ENCODE data around the gene PHACTR1.

The PHACTR1 gene

GRCh38 chr6:12869816-12870432 is 153.4 kb downstream of the PHACTR1 start:
- DNase-seq (ENCODE audit: low read depth, low spot score): no peak
- H3K4me1 ChIP-seq (ENCODE audit: control insufficient read depth, insufficient read depth, low read length): peaks cover 5% of the 10 kb centered on the region
- H3K36me3 ChIP-seq (ENCODE audit: control insufficient read depth, insufficient read depth, low read length): no peaks in the 10 kb centered on the region
- H3K9me3 ChIP-seq (ENCODE audit: control insufficient read depth, insufficient read depth, low read length): no peaks in the 10 kb centered on the region
- no peak overlapping the region for H3K4me3 ChIP-seq (ENCODE audit: low read length)
- no CpG with 5 or more reads among the region's 2 CpGs for WGBS (ENCODE audit: insufficient coverage, insufficient read length)
- no peak overlapping the region for H3K27ac ChIP-seq (ENCODE audit: low read length)
- no peaks in the 10 kb centered on the region for H3K27me3 ChIP-seq (ENCODE audit: control insufficient read depth, insufficient read depth, low read length)

DNA sequence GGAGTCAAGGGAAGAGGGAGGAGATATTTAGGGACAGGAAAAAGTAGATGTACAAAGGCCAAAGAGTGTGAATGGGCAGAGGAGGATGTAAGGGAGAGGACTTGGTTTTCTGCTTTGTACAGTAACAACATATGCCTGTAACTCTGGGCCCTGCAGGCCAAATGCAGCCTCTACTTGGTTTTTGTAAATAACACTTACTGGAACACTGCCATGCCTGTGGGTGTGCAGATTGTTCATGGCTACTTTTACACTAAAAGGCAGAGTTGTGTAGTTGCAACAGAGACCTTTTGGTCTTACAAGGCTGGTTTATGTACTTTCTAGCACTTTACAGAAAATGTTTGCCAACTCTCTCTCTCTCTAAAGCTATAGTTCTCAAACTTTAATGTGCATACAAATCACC is 157.1 kb downstream of the PHACTR1 start:
- no peaks in the 10 kb centered on the region for H3K27me3 ChIP-seq (ENCODE audit: control insufficient read depth, insufficient read depth, low read length)
- H3K36me3 ChIP-seq (ENCODE audit: control insufficient read depth, insufficient read depth, low read length): no peaks in the 10 kb centered on the region
- no peak overlapping the region for H3K27ac ChIP-seq (ENCODE audit: low read length)
- no peaks in the 10 kb centered on the region for H3K9me3 ChIP-seq (ENCODE audit: control insufficient read depth, insufficient read depth, low read length)
- no peak for DNase-seq (ENCODE audit: low read depth, low spot score)
- peaks cover 5% of the 10 kb centered on the region for H3K4me1 ChIP-seq (ENCODE audit: control insufficient read depth, insufficient read depth, low read length)
- H3K4me3 ChIP-seq (ENCODE audit: low read length): no peak overlapping the region

GRCh38 chr6:12875051-12875450 is 158.5 kb downstream of the PHACTR1 start:
- WGBS (ENCODE audit: insufficient coverage, insufficient read length): no CpG with 5 or more reads among the region's 6 CpGs
- Histone ChIP-seq H3K4me1 (ENCODE audit: control insufficient read depth, insufficient read depth, low read length) (peaks cover 3% of the 10 kb centered on the region; the same call in 1 of the 2 replicates), H3K36me3 (ENCODE audit: control insufficient read depth, insufficient read depth, low read length) (no peaks in the 10 kb centered on the region), H3K9me3 (ENCODE audit: control insufficient read depth, insufficient read depth, low read length) (no peaks in the 10 kb centered on the region), H3K4me3 (ENCODE audit: low read length) (no peak overlapping the region), H3K27me3 (ENCODE audit: control insufficient read depth, insufficient read depth, low read length) (no peaks in the 10 kb centered on the region), H3K27ac (ENCODE audit: low read length) (no peak overlapping the region)
- DNase-seq (ENCODE audit: low read depth, low spot score): no peak

DNA sequence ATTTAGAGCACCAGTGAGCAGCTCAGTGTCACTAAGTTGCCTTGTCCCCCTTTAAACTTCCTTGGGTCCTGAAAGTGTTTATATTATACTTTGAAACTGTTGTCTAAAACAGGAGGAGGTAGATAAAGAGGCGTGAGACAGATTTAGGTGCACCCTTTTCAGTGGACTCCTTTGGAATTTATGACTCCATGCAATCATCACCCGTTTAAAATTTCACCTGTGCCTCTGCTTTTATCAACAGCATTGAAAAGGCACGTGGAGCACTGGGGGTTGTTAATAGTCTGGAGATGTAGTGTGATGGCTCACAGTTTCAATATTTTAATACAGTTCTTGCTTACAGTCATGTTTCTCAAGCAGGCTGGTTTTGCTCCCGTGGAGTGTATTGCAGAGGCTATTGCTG is 162.2 kb downstream of the PHACTR1 start:
- Histone ChIP-seq H3K36me3 (ENCODE audit: control insufficient read depth, insufficient read depth, low read length) (no peaks in the 10 kb centered on the region), H3K27ac (ENCODE audit: low read length) (no peak overlapping the region), H3K4me1 (ENCODE audit: control insufficient read depth, insufficient read depth, low read length) (peaks cover 1% of the 10 kb centered on the region; the same call in 1 of the 2 replicates), H3K4me3 (ENCODE audit: low read length) (no peak overlapping the region), H3K9me3 (ENCODE audit: control insufficient read depth, insufficient read depth, low read length) (no peaks in the 10 kb centered on the region), H3K27me3 (ENCODE audit: control insufficient read depth, insufficient read depth, low read length) (no peaks in the 10 kb centered on the region)
- no peak for DNase-seq (ENCODE audit: low read depth, low spot score)
- WGBS (ENCODE audit: insufficient coverage, insufficient read length): no CpG with 5 or more reads among the region's 4 CpGs

GRCh38 chr6:12882761-12883290 is 166.3 kb downstream of the PHACTR1 start:
- Histone ChIP-seq H3K27me3 (ENCODE audit: control insufficient read depth, insufficient read depth, low read length) (no peaks in the 10 kb centered on the region), H3K4me3 (ENCODE audit: low read length) (no peak overlapping the region), H3K4me1 (ENCODE audit: control insufficient read depth, insufficient read depth, low read length) (0 out of 2 replicates have a peak, but pooled peaks cover 2% of the 10 kb centered on the region), H3K27ac (ENCODE audit: low read length) (no peak overlapping the region), H3K36me3 (ENCODE audit: control insufficient read depth, insufficient read depth, low read length) (no peaks in the 10 kb centered on the region), H3K9me3 (ENCODE audit: control insufficient read depth, insufficient read depth, low read length) (no peaks in the 10 kb centered on the region)
- WGBS (ENCODE audit: insufficient coverage, insufficient read length): no CpG with 5 or more reads among the region's 2 CpGs
- no peak for DNase-seq (ENCODE audit: low read depth, low spot score)

DNA sequence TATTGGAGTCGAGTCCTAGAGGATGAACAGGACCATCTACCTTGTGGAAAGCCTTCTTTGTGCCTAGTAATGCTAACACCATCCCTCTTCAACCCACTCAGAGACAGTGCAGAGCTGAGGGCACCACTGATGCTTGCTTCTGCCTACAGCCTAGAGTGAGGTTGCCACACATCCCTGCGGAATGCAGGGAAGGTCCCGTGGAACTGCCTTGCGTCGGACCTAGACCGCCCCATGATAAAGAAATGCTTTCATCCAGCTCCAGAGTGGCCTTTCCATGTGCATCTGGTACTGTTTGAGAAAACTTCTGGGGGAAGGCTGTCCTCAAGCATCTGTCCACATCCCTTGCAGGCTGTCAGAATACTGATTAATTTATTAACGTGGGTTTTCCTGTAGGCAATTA is 168.4 kb downstream of the PHACTR1 start:
- Histone ChIP-seq H3K4me3 (ENCODE audit: low read length) (no peak overlapping the region), H3K27ac (ENCODE audit: low read length) (no peak overlapping the region), H3K9me3 (ENCODE audit: control insufficient read depth, insufficient read depth, low read length) (no peaks in the 10 kb centered on the region), H3K36me3 (ENCODE audit: control insufficient read depth, insufficient read depth, low read length) (no peaks in the 10 kb centered on the region), H3K27me3 (ENCODE audit: control insufficient read depth, insufficient read depth, low read length) (no peaks in the 10 kb centered on the region), H3K4me1 (ENCODE audit: control insufficient read depth, insufficient read depth, low read length) (0 out of 2 replicates have a peak, but pooled peaks cover 2% of the 10 kb centered on the region)
- no CpG with 5 or more reads among the region's 7 CpGs for WGBS (ENCODE audit: insufficient coverage, insufficient read length)
- no peak for DNase-seq (ENCODE audit: low read depth, low spot score)

- Histone ChIP-seq H3K27ac (ENCODE audit: low read length) (no peak overlapping the region), H3K4me1 (ENCODE audit: control insufficient read depth, insufficient read depth, low read length) (0 out of 2 replicates have a peak, but pooled peaks cover 2% of the 10 kb centered on the region), H3K4me3 (ENCODE audit: low read length) (no peak overlapping the region), H3K9me3 (ENCODE audit: control insufficient read depth, insufficient read depth, low read length) (no peaks in the 10 kb centered on the region), H3K36me3 (ENCODE audit: control insufficient read depth, insufficient read depth, low read length) (no peaks in the 10 kb centered on the region), H3K27me3 (ENCODE audit: control insufficient read depth, insufficient read depth, low read length) (no peaks in the 10 kb centered on the region)
- WGBS (ENCODE audit: insufficient coverage, insufficient read length): no CpG with 5 or more reads among the region's 8 CpGs
- peak; percentile 54 for DNase-seq (ENCODE audit: low read depth, low spot score)
Measured at GRCh38 chr6:12886961-12887775, 170.6 kb downstream of the PHACTR1 start.

GRCh38 chr6:12890171-12890790 is 173.7 kb downstream of the PHACTR1 start:
- Histone ChIP-seq H3K36me3 (ENCODE audit: control insufficient read depth, insufficient read depth, low read length) (no peaks in the 10 kb centered on the region), H3K27me3 (ENCODE audit: control insufficient read depth, insufficient read depth, low read length) (no peaks in the 10 kb centered on the region), H3K4me1 (ENCODE audit: control insufficient read depth, insufficient read depth, low read length) (0 out of 2 replicates have a peak, but pooled peaks cover 2% of the 10 kb centered on the region), H3K27ac (ENCODE audit: low read length) (no peak overlapping the region), H3K4me3 (ENCODE audit: low read length) (no peak overlapping the region), H3K9me3 (ENCODE audit: control insufficient read depth, insufficient read depth, low read length) (no peaks in the 10 kb centered on the region)
- WGBS (ENCODE audit: insufficient coverage, insufficient read length): no CpG with 5 or more reads among the region's 9 CpGs
- DNase-seq (ENCODE audit: low read depth, low spot score): no peak

- Histone ChIP-seq H3K36me3 (ENCODE audit: control insufficient read depth, insufficient read depth, low read length) (no peaks in the 10 kb centered on the region), H3K9me3 (ENCODE audit: control insufficient read depth, insufficient read depth, low read length) (no peaks in the 10 kb centered on the region), H3K27ac (ENCODE audit: low read length) (no peak overlapping the region), H3K4me1 (ENCODE audit: control insufficient read depth, insufficient read depth, low read length) (0 out of 2 replicates have a peak, but pooled peaks cover 2% of the 10 kb centered on the region), H3K27me3 (ENCODE audit: control insufficient read depth, insufficient read depth, low read length) (no peaks in the 10 kb centered on the region), H3K4me3 (ENCODE audit: low read length) (no peak overlapping the region)
- WGBS (ENCODE audit: insufficient coverage, insufficient read length): no CpG with 5 or more reads among the region's 1 CpG
- no peak for DNase-seq (ENCODE audit: low read depth, low spot score)
Measured at GRCh38 chr6:12891595-12891994, 175.0 kb downstream of the PHACTR1 start.

DNA sequence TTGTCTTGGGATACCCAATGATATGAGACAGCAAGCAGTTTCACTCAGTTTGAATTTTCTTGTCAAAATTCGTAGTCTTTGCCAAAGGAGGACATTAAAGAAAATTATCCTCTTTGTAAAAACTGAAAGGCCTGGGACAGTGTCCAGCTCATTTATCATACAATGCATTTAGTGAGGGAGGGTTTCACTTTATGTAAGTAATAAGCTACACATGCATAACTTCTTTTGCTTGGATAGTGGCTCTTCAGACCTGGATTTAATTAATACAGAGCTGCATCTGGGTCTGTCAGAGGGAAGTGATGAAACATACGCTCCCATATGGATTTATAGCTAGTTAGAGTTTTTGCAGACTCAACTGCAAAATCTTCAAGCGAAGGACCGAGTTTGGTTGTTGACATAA is 175.6 kb downstream of the PHACTR1 start:
- H3K27ac ChIP-seq (ENCODE audit: low read length): no peak overlapping the region
- no peak overlapping the region for H3K4me3 ChIP-seq (ENCODE audit: low read length)
- WGBS (ENCODE audit: insufficient coverage, insufficient read length): no CpG with 5 or more reads among the region's 4 CpGs
- H3K36me3 ChIP-seq (ENCODE audit: control insufficient read depth, insufficient read depth, low read length): no peaks in the 10 kb centered on the region
- DNase-seq (ENCODE audit: low read depth, low spot score): no peak
- no peaks in the 10 kb centered on the region for H3K27me3 ChIP-seq (ENCODE audit: control insufficient read depth, insufficient read depth, low read length)
- 0 out of 2 replicates have a peak, but pooled peaks cover 2% of the 10 kb centered on the region for H3K4me1 ChIP-seq (ENCODE audit: control insufficient read depth, insufficient read depth, low read length)
- H3K9me3 ChIP-seq (ENCODE audit: control insufficient read depth, insufficient read depth, low read length): no peaks in the 10 kb centered on the region
